Measurements from ENCODE around the gene NUP188.

NUP188 gene

GRCh38 chr9:129007766-129008468, 60.4 kb downstream of the NUP188 start:
- no peak for DNase-seq (ENCODE audit: low spot score)

- DNase-seq (ENCODE audit: low spot score) = no peak
Observed at GRCh38 chr9:129008469-129008965, 61.0 kb downstream of the NUP188 start.

GRCh38 chr9:129008986-129009583, 61.6 kb downstream of the NUP188 start:
- DNase-seq (ENCODE audit: low spot score) = no peak

- DNase-seq (ENCODE audit: low spot score) = no peak
Observed at GRCh38 chr9:129009584-129010141, 62.2 kb downstream of the NUP188 start.

- no peak for DNase-seq (ENCODE audit: low spot score)
Observed at GRCh38 chr9:129010267-129010975, 62.9 kb downstream of the NUP188 start.

GRCh38 chr9:129011170-129011569, 63.7 kb downstream of the NUP188 start:
- no peak for DNase-seq (ENCODE audit: low spot score)

GRCh38 chr9:129011761-129012181, 64.3 kb downstream of the NUP188 start:
- no peak for DNase-seq (ENCODE audit: low spot score)

GRCh38 chr9:129012343-129012742, 64.8 kb downstream of the NUP188 start:
- DNase-seq (ENCODE audit: low spot score) = no peak

- no peak for DNase-seq (ENCODE audit: low spot score)
Observed at GRCh38 chr9:129012893-129013448, 65.5 kb downstream of the NUP188 start.

- no peak for DNase-seq (ENCODE audit: low spot score)
Observed at GRCh38 chr9:129013674-129014073, 66.2 kb downstream of the NUP188 start.

GRCh38 chr9:129014124-129014523, 66.6 kb downstream of the NUP188 start:
- DNase-seq (ENCODE audit: low spot score) = no peak

GRCh38 chr9:129014608-129015007, 67.1 kb downstream of the NUP188 start:
- DNase-seq (ENCODE audit: low spot score) = no peak

GRCh38 chr9:129021091-129021490, 73.6 kb downstream of the NUP188 start:
- no peak for DNase-seq (ENCODE audit: low spot score)

- no peak for DNase-seq (ENCODE audit: low spot score)
Observed at GRCh38 chr9:129022037-129022436, 74.5 kb downstream of the NUP188 start.

GRCh38 chr9:129023036-129023907, 75.8 kb downstream of the NUP188 start:
- DNase-seq (ENCODE audit: low spot score) = peak; percentile 93

- no peak for DNase-seq (ENCODE audit: low spot score)
Observed at GRCh38 chr9:129023908-129024233, 76.4 kb downstream of the NUP188 start.

GRCh38 chr9:129026442-129027223, 79.1 kb downstream of the NUP188 start:
- no peak for DNase-seq (ENCODE audit: low spot score)

- no peak for DNase-seq (ENCODE audit: low spot score)
Observed at GRCh38 chr9:129027224-129027684, 79.8 kb downstream of the NUP188 start.

- DNase-seq (ENCODE audit: low spot score) = no peak
Observed at GRCh38 chr9:129027685-129028191, 80.2 kb downstream of the NUP188 start.

Data from AG20443 (cell line).